CD8-positive, alpha-beta memory T cell (primary cell): ENCODE results near the gene TPSB2. TPM values are rescaled to one million over a fixed set of nuclear protein-coding genes. Genes with fewer than 3 reads are reported as not detected.

ENCODE experiments used
- CTCF ChIA-PET: fragments of 350-600 bp; sonication (Branson Sonifier 250); formaldehyde crosslinking; loops from one replicate; lab custom pipeline; 2021; ENCODE audit warnings: antibody characterized with exemption; lab: Charles Lee
- POLR2A ChIA-PET: fragments of 350-600 bp; sonication (Branson Sonifier 250); formaldehyde crosslinking; loops from one replicate; lab custom pipeline; 2021; ENCODE audit warnings: antibody characterized with exemption; lab: Charles Lee
- DNase-seq, 5 donors: peaks; one replicate each; pipeline versions ENCODE4 v3.0.0 to v3.0.0-alpha.2; 2020 to 2022; ENCODE audit warnings: mixed read lengths in 1 of 5
- H3K27ac ChIP-seq: one replicate; pipeline ENCODE4 v1.7.0; 2013; ENCODE audit warnings: low read depth, mild to moderate bottlenecking, low read length, moderate library complexity
- H3K27me3 ChIP-seq: 2 replicates; pipeline ENCODE4 v1.7.0; 2013; ENCODE audit warnings: low read length, mild to moderate bottlenecking; ENCODE audit not compliant: insufficient read depth, poor library complexity, severe bottlenecking
- H3K36me3 ChIP-seq: 2 replicates; pipeline ENCODE4 v1.7.0; 2013; ENCODE audit warnings: mild to moderate bottlenecking, low read length, moderate library complexity; ENCODE audit not compliant: insufficient read depth
- H3K4me1 ChIP-seq: 2 replicates; pipeline ENCODE4 v1.7.0; 2013; ENCODE audit warnings: mild to moderate bottlenecking, low read length, moderate library complexity; ENCODE audit not compliant: insufficient read depth
- H3K4me3 ChIP-seq: 2 replicates; pipeline ENCODE4 v1.7.0; 2013; ENCODE audit warnings: mild to moderate bottlenecking, low read length
- H3K9me3 ChIP-seq: 2 replicates; pipeline ENCODE4 v1.7.0; 2013; ENCODE audit warnings: mild to moderate bottlenecking, low read length
- H3K27ac Mint-ChIP-seq, 8 donors: one replicate each; pipeline ENCODE4 v1.8.0; 2020 to 2021; ENCODE audit warnings: mixed read lengths in 8 of 8, mild to moderate bottlenecking in 6 of 8, inconsistent platforms in 3 of 8, moderate library complexity in 3 of 8
- H3K27me3 Mint-ChIP-seq, 2 donors: one replicate each; pipeline ENCODE4 v1.8.0; 2020 to 2021; ENCODE audit warnings: mixed read lengths in 2 of 2, mild to moderate bottlenecking in 1 of 2, moderate library complexity in 1 of 2
- H3K36me3 Mint-ChIP-seq, 3 donors: one replicate each; pipeline ENCODE4 v1.8.0; 2020 to 2021; ENCODE audit warnings: mixed read lengths in 3 of 3, inconsistent platforms in 1 of 3, mild to moderate bottlenecking in 1 of 3
- H3K4me1 Mint-ChIP-seq, 3 donors: one replicate each; pipeline ENCODE4 v1.8.0; 2020 to 2021; ENCODE audit warnings: mixed read lengths in 3 of 3, inconsistent platforms in 1 of 3, mild to moderate bottlenecking in 1 of 3
- H3K4me3 Mint-ChIP-seq, 7 donors: one replicate each; pipeline ENCODE4 v1.8.0; 2020 to 2021; ENCODE audit warnings: mixed read lengths in 7 of 7, mild to moderate bottlenecking in 6 of 7, moderate library complexity in 4 of 7, inconsistent platforms in 2 of 7
- H3K9me3 Mint-ChIP-seq, 5 donors: one replicate each; pipeline ENCODE4 v1.8.0; 2020 to 2022; ENCODE audit warnings: mixed read lengths in 5 of 5, mild to moderate bottlenecking in 3 of 5, moderate library complexity in 2 of 5, inconsistent platforms in 1 of 5
- polyA plus RNA-seq: library from polyadenylated mRNA; unstranded; fragments of 300-500 nt; fragmentation: Illumina TruSeq; gene quantifications from one replicate; pipeline ENCODE4 v1.2.3, GENCODE V29; 2021
- total RNA-seq, 2 experiments: library from RNA; stranded (reverse); gene quantifications; one replicate each; pipeline ENCODE4 v1.2.3, GENCODE V29; 2021

Gene TPSB2
- total and polyA plus RNA-seq, 3 experiments from 2014 or later: not detected

DNA sequence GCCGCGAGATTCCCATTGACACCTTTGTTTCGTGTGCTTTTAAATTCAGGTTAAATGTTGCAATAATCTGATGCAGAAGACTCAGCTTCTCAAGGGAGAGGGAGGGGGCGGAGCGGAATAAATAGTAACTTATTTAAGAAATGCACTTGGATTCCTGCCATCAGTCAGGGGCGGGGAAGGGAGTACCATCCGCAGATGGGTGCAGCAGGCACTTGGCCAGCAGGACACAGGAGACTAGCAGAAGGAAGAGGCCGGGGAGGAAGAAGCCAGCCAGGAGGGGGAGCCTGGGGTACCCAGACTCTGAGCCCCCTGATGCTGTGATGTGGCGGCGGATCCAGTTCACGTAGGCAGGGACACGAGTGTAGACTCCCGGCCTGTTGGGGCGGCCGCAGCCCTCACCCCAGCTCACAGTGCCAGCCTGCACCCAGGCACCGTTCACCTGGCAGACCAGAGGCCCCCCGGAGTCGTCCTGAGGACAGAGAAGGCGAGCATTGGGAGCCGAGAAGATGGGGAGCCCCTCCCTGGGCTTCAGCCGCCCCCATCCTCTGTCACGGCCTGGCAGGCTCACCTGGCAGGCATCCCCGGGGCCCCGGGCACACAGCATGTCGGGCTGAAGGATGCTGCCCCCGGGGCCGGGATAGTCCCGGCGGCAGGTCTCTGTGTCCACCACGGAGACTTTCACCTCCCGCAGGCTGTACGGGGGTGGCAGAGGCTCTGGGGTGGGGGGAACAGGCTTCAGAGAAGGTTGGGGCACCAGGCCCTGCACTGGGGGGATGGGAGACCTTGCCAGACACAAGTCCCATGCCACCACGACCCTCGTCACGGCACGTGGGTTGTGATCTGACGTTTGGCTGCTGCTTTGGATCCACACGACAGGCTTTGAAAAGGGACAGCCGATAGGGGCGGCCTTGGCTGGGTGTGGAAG, 8.1 kb downstream of the TPSB2 start:
- Histone ChIP-seq H3K4me1 (no peaks in the 10 kb centered on the region), H3K9me3 (no peaks in the 10 kb centered on the region), H3K36me3 (no peaks in the 10 kb centered on the region), H3K27me3 (no peaks in the 10 kb centered on the region), H3K4me3 (no peak overlapping the region), H3K27ac (no peak overlapping the region)
- peaks cover 0 to 3% of the 10 kb centered on the region in 2 donors for H3K27me3 Mint-ChIP-seq
- no peak overlapping the region for H3K27ac Mint-ChIP-seq
- ChIA-PET CTCF (no interaction called here), POLR2A (no interaction called here)
- no peak for DNase-seq
- no peak overlapping the region for H3K4me3 Mint-ChIP-seq
- no peaks in the 10 kb centered on the region for H3K9me3 Mint-ChIP-seq
- no peaks in the 10 kb centered on the region for H3K36me3 Mint-ChIP-seq
- no peaks in the 10 kb centered on the region for H3K4me1 Mint-ChIP-seq

- H3K4me1 ChIP-seq: no peaks in the 10 kb centered on the region
- Mint-ChIP-seq H3K27ac (no peak overlapping the region), H3K27me3 (peaks cover 0 to 3% of the 10 kb centered on the region in 2 donors), H3K4me3 (no peak overlapping the region), H3K36me3 (no peaks in the 10 kb centered on the region), H3K9me3 (no peaks in the 10 kb centered on the region), H3K4me1 (no peaks in the 10 kb centered on the region)
- no peaks in the 10 kb centered on the region for H3K9me3 ChIP-seq
- H3K27ac ChIP-seq: no peak overlapping the region
- ChIA-PET CTCF (no interaction called here), POLR2A (no interaction called here)
- H3K36me3 ChIP-seq: no peaks in the 10 kb centered on the region
- DNase-seq: no peak
- no peak overlapping the region for H3K4me3 ChIP-seq
- H3K27me3 ChIP-seq: no peaks in the 10 kb centered on the region
These were observed 8.9 kb downstream of the TPSB2 start for GRCh38 chr16:1220841-1221627.

GRCh38 chr16:1220098-1220728, 9.8 kb downstream of the TPSB2 start:
- Mint-ChIP-seq H3K4me1 (no peaks in the 10 kb centered on the region), H3K4me3 (no peak overlapping the region), H3K27ac (no peak overlapping the region), H3K9me3 (no peaks in the 10 kb centered on the region), H3K36me3 (no peaks in the 10 kb centered on the region), H3K27me3 (peaks cover 0 to 3% of the 10 kb centered on the region in 2 donors)
- no peak overlapping the region for H3K4me3 ChIP-seq
- no peaks in the 10 kb centered on the region for H3K27me3 ChIP-seq
- no peak overlapping the region for H3K27ac ChIP-seq
- DNase-seq: no peak
- no peaks in the 10 kb centered on the region for H3K4me1 ChIP-seq
- no peaks in the 10 kb centered on the region for H3K9me3 ChIP-seq
- ChIA-PET CTCF (no interaction called here), POLR2A (no interaction called here)
- H3K36me3 ChIP-seq: no peaks in the 10 kb centered on the region

GRCh38 chr16:1218930-1219611, 10.9 kb downstream of the TPSB2 start:
- ChIA-PET CTCF (no interaction called here), POLR2A (no interaction called here)
- Histone ChIP-seq H3K27ac (no peak overlapping the region), H3K36me3 (no peaks in the 10 kb centered on the region), H3K4me3 (no peak overlapping the region), H3K9me3 (no peaks in the 10 kb centered on the region), H3K4me1 (no peaks in the 10 kb centered on the region), H3K27me3 (no peaks in the 10 kb centered on the region)
- Mint-ChIP-seq H3K4me1 (no peaks in the 10 kb centered on the region), H3K9me3 (no peaks in the 10 kb centered on the region), H3K4me3 (no peak overlapping the region), H3K27ac (no peak overlapping the region), H3K27me3 (peaks cover 0 to 3% of the 10 kb centered on the region in 2 donors), H3K36me3 (no peaks in the 10 kb centered on the region)
- no peak for DNase-seq

DNA sequence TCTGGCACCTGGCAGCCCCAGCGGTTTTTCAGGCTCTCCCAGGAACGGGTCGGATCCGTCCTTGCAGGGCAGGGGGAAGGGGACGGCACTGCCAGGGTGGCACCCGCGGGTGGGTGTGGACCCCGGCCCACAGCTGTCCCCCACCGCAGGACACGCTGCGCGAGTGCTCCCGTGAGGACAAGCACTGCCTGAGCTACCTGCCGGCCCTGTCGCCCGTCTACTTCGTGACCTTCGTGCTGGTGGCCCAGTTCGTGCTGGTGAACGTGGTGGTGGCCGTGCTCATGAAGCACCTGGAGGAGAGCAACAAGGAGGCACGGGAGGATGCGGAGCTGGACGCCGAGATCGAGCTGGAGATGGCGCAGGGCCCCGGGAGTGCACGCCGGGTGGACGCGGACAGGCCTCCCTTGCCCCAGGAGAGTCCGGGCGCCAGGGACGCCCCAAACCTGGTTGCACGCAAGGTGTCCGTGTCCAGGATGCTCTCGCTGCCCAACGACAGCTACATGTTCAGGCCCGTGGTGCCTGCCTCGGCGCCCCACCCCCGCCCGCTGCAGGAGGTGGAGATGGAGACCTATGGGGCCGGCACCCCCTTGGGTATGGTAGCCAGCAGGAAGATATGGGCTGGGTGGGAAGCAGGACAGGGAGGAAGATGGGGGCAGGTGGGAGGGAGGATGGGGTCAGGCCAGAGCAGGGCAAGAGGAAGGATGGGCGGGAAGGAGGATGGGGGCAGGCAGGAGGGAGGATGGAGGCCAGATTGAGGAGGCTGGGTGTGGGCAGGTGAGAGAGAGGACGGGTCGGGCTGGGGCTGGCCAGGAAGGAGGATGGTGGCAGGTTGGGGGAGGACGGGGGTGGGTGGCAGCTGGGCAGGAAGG, 11.7 kb downstream of the TPSB2 start:
- H3K9me3 ChIP-seq: no peaks in the 10 kb centered on the region
- H3K27me3 ChIP-seq: no peaks in the 10 kb centered on the region
- Mint-ChIP-seq H3K27me3 (peaks cover 0 to 1% of the 10 kb centered on the region in 2 donors), H3K36me3 (no peaks in the 10 kb centered on the region), H3K4me1 (no peaks in the 10 kb centered on the region), H3K9me3 (no peaks in the 10 kb centered on the region), H3K4me3 (no peak overlapping the region), H3K27ac (no peak overlapping the region)
- no peaks in the 10 kb centered on the region for H3K36me3 ChIP-seq
- POLR2A ChIA-PET: no interaction called here
- H3K4me3 ChIP-seq: no peak overlapping the region
- no peak for DNase-seq
- no peak overlapping the region for H3K27ac ChIP-seq
- H3K4me1 ChIP-seq: no peaks in the 10 kb centered on the region
- CTCF ChIA-PET: no interaction called here

DNA sequence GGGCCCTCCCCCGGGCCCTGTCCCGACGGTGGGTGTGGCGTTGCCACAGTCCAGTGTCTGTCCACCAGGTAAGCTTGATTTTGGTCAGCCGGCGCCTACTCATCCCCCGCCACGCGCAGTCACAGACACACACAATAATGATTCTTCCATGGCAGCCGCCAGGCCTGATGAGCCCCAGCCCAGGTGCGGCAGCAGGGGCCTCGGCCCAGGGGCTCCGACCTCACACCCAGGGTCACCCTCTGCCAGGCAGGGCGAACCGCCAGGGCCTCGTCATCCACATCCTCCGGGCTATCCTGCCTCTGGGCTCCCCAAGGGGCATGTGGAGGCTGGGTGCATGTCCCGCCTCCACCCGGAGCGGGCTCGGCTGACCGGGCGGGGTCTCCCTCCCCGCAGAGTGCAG, 12.5 kb downstream of the TPSB2 start:
- no peak overlapping the region for H3K4me3 Mint-ChIP-seq
- peaks cover 0 to 1% of the 10 kb centered on the region in 2 donors for H3K27me3 Mint-ChIP-seq
- Histone ChIP-seq H3K36me3 (no peaks in the 10 kb centered on the region), H3K4me1 (no peaks in the 10 kb centered on the region), H3K27ac (no peak overlapping the region), H3K9me3 (no peaks in the 10 kb centered on the region), H3K27me3 (no peaks in the 10 kb centered on the region), H3K4me3 (no peak overlapping the region)
- H3K4me1 Mint-ChIP-seq: no peaks in the 10 kb centered on the region
- ChIA-PET POLR2A (no interaction called here), CTCF (no interaction called here)
- H3K27ac Mint-ChIP-seq: no peak overlapping the region
- H3K9me3 Mint-ChIP-seq: no peaks in the 10 kb centered on the region
- H3K36me3 Mint-ChIP-seq: no peaks in the 10 kb centered on the region
- no peak for DNase-seq

DNA sequence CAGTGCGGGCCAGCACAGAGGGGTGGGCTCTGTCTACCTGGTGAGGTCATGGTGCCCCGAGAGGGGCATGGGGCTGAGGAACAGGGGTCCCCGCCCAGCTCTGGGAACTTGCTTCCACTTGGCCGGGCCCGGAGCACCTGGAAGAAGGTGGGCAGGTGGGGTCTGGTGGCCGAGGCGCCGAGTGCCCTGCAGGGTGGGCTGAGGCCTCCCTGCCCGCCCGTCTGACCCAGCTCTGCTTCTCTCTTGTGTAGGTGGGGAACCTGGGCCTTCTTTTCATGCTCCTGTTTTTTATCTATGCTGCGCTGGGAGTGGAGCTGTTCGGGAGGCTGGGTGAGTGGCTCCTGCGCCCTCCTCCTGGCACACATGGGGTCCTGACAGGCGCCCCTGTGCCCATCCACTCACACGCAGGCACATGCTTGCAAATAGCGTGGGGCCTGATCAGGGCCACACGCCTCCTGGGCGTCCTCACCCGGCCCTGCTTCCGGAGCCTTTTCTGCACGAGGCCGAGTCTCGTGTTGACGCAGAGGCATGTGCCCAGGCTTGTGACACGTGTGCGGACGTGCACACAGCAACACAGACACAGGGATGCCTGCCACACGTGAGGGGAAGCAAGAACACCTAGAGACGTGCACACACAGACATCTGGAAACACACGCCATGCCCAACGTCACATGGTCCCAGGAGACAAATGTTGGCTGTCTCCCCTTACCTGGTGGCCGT, 13.1 kb downstream of the TPSB2 start:
- Mint-ChIP-seq H3K4me3 (no peak overlapping the region), H3K27ac (no peak overlapping the region), H3K27me3 (peaks cover 0 to 1% of the 10 kb centered on the region in 2 donors), H3K4me1 (no peaks in the 10 kb centered on the region), H3K9me3 (no peaks in the 10 kb centered on the region), H3K36me3 (no peaks in the 10 kb centered on the region)
- Histone ChIP-seq H3K36me3 (no peaks in the 10 kb centered on the region), H3K4me3 (no peak overlapping the region), H3K4me1 (no peaks in the 10 kb centered on the region), H3K9me3 (no peaks in the 10 kb centered on the region), H3K27ac (no peak overlapping the region), H3K27me3 (no peaks in the 10 kb centered on the region)
- ChIA-PET CTCF (no interaction called here), POLR2A (no interaction called here)
- no peak for DNase-seq
